CD1c-positive myeloid dendritic cell (primary cell): ENCODE data around the gene MAST4.

Experiments
- DNase-seq: peaks from one replicate; pipeline ENCODE4 v3.0.0-alpha.2; 2016; ENCODE audit errors: extremely low spot score

Gene MAST4

DNA sequence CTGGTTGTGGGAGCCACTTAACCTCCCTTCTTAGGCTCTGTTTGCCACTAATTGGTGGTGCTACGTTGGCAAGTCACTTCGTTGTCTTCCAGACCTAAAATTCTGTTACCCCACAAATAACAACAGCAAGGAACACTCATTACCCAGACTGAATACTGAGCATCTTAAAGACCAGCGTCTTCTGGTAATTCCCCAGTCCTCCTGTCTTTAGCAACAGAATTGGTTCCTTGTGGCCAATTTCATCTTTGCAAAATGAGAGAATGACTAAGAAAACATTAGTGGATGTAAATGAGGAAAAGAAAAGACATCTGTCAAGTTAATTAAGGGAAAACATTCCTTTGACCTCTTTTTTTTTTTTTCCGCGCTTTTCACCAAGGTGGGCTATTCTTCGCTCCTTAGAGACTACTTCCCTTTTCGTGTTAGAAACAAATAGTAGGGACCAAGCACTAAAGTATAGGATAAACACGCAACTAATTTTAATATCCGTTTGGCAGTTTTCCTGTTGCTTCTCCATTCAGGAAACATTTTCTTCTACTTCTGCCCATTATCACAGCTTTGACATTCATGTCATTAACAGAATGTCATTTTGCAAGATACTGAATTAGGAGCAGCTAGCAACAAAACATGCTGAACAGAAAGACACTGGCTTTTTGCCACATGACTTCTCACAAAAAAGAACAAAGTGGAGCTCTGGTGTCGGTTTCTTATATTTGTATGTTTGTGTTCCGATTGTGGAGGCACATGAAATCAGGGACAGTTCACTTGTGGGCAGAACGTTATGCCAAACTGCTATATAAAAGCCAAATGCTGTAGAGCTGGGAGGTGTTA is 446.2 kb downstream of the MAST4 start:
- no peak for DNase-seq

- no peak for DNase-seq
These were observed 447.8 kb downstream of the MAST4 start for GRCh38 chr5:67043796-67044511.

DNA sequence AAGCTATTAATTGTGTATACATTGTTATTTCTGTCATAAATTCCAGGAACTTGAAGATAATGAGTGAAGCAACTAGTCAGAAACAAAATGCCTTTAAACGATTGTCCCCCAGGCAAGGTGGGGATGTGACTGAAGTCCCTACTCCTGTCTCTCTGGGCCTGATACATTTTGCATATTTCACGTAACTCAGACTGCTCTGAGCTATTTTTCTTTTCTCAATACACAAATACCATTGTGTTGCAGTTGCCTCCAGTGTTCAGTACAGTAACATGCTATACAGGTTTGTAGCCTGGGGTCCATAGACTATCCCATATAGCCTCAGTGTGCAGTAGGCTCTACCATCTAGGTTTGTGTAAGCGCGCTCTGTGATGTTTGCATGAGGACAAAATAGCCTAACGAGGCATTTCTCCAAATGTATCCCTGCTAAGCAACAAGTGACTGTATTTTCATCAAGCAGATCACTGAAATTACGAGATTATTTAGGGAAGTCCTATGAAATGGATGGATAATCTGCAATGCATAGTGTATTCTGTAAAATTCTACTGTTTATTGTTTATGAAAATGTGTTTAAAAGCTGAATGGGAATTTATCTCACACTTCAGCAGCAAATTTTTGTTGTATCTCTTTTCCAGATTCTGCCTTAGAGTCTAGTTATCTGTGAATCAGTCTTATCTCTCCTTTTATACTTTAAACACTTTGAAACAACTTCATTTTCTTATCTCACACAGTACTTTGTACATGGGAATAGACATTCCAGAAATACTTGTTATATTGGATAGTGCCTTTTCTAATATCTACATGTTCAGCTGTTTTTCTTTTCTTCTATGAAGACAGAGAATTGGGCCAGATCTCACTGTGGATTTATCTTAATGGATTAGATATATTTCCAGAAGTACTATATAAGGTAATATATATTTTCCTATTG is 449.9 kb downstream of the MAST4 start:
- no peak for DNase-seq

DNA sequence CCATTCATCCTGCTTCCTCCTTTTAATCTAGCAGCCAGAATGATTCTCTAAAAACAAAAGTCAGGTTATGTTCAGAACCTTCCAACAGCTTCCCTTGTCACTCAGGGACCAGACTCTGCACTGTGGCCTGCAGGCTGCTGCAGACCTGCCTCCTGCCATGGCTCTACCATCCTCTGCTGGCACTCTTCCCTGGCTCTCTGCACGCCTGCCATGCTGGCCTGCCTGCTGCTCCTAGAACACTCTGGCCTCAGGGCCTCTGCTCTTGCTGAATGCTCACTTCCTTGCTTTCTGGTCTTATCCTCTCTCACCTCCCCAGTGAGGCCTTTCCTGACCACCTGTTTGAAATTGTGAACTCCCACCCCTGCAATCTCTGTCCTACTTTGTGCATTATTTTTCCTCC is 451.0 kb downstream of the MAST4 start:
- no peak for DNase-seq

DNA sequence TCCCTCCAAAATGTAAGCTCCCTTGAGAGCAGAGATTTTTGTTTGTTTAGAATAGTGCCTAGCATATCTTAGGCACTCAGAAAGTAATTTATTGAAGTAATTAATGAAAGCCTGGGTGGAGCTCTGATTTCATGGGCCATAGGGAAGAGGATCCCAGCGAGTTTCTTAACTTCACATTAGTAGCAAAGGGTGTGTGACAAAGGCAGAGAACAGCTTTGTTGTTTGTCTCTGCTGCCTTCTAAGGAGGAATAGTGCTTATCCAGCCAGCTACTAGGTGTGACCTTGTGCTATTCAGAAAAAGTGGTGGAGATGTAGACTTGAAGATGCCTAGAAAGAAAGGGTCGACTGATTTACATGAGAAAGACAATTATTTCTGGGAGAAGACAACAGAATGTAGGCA is 451.4 kb downstream of the MAST4 start:
- no peak for DNase-seq

DNA sequence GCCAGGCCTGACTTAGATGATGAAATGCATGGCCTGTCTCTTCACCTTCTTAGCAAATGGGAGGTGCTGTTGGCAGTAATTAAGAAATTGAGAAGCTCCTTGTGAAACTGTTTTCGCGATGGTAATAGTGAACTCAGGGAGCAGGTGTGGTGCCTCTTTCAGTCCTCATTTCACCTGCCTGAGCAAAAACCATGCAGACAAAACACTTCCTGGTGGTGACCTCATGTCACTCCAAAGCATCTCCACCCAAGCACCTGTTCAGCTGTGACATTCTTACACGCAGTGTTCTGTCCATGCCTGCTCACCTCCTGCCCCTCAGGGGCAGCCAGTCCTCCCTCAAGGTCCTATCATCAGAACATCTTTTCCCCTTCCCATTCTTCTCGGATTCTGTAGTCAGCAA is 453.9 kb downstream of the MAST4 start:
- no peak for DNase-seq

GRCh38 chr5:67050635-67051034 is 454.4 kb downstream of the MAST4 start:
- no peak for DNase-seq

DNA sequence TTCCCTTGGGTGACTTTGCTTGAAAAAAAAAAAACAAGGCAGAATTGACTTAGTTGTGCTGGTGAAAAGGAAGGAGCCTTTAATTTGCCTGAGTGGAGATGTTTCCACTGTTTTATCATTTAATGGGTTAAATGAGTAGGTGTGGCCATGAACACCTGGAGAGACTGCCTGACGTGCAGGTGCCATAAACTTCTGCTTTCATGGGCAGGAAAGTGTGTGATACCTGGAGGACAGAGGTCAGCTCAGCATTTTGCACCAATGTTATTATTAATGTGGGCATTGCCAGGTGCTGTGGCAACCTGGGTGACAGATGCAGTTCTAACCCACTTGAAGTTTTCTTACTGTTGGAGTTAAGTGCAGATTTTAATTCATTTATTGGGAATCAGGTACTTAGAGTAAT is 455.0 kb downstream of the MAST4 start:
- DNase-seq = no peak

GRCh38 chr5:67052034-67052433 is 455.8 kb downstream of the MAST4 start:
- no peak for DNase-seq

GRCh38 chr5:67053229-67053628 is 457.0 kb downstream of the MAST4 start:
- no peak for DNase-seq

DNA sequence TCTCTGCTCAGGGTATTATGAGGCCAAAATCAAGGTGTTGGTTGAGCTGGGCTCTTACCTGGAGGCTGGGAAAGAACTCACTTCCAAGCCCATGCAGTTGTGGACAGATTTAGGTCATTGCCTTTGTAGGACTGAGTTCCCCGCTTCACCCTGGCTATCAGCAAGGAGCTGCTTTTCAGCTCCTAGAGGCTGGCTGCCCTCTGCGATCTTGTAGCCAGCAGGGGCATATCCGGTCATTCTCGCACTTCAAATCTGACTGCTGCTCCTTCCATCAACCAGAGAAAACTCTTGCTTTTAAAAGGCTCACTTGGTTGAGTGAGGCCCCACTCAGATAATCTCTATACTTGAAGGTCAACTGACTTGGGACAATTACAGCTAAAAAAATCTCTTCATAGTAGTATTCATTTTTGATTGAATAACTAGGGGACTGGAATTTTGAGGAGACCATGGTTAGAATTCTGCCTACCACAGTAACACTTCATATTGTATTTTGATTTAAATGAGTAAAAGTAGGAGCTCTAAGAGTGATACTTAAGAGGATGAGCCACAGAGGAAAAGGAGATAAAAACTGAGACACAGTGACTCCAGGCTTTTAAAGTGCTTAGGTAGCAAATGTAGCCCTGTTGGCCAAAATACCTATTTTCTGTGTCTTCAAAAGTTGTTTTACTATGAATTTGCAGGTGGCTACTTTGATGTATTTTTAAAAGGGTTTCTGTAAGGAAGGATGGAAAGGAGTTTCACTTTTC is 463.0 kb downstream of the MAST4 start:
- DNase-seq = no peak

DNA sequence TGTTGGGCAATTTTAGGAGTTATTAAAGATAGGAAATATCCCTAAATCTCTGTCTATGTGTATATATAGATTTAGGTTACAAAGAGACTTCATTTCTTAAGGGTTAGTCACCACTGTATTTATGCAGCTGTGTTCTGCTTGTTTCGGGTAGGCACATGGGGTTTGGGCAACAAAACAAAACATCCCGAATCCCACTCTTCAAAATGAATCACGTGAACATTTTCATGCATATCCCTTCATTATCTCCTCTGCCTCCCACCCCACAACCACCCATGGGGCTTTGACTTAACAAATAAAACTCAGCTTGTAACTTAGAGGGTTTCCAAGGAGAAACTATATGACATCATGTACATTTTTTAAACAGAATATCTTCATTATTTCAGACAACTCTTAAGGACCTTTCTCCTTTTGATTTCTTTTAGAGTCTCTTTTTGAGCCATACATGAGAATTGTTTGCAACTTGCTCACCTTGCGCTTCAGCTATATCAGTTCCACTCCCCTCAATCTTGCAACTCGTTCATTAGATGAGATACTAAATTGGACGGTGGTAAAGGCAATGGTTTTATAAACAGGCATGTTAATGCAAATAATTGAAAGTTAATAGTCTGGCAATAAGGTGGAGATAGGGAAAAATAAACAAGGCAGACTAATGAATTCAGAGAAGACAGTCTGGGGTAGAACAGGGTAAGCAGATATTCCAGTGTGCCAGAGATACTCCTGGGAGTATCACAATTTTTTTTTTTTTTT is 463.7 kb downstream of the MAST4 start:
- no peak for DNase-seq

GRCh38 chr5:67061511-67061910 is 465.3 kb downstream of the MAST4 start:
- DNase-seq = no peak

DNA sequence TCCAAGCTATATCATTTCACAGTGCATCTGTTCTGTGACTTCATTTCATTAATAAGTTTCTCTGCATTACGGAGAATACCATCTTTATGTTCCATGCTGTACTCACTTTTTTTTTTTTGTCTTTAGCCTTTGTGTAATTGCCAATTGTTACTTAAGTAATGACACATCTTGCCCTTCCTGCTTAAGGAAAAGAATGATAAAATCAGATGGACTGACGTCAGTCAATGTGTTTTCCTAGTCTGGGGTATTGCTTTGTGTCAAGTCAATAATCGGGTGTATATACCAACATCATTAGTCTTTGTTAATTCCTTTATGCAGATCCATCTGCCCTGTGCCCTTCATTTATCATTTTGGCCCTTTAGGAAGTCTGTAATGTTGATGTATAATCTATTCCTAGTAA is 466.9 kb downstream of the MAST4 start:
- no peak for DNase-seq

DNA sequence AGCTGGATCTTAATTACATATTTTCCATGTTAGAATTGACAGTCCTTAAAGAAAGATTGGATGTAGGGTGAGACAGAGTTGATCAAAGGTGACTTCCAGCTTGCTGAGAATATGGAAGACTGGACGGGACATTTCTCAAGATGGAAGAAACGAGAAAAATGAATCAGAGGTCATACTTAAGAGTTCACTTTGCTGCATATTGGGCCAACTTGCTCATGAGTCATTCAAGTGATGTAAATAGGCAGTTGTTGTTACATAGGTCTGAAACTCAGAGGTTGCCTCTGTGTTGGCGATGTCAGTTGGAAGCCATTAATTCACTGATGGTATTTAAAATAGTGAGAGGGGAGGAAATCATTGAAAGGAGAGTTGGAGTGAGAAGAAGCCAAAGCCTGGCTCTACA is 467.6 kb downstream of the MAST4 start:
- DNase-seq = no peak

- no peak for DNase-seq
These were observed 469.0 kb downstream of the MAST4 start for GRCh38 chr5:67065237-67065636.

- no peak for DNase-seq
These were observed 469.5 kb downstream of the MAST4 start for GRCh38 chr5:67065696-67066095.

DNA sequence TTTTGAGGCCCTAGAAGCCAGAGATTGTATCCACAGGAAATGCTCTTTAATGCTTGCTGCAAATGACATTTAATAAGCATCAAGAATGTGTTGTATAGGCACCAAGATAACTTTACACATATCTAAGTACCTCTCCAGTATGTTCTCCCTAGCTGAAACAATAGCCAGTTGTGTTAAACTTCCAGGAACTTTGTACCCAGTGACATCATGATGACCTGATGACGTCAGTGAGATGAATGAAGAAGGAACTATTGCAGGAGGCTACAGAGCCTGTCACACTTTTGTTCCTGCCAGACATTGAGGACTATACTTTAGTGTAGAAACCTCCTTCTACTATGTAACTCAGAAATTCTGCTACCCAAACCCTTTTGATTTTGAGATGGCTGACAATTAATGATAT is 470.6 kb downstream of the MAST4 start:
- DNase-seq = no peak

GRCh38 chr5:67073045-67073680 is 477.0 kb downstream of the MAST4 start:
- no peak for DNase-seq

DNA sequence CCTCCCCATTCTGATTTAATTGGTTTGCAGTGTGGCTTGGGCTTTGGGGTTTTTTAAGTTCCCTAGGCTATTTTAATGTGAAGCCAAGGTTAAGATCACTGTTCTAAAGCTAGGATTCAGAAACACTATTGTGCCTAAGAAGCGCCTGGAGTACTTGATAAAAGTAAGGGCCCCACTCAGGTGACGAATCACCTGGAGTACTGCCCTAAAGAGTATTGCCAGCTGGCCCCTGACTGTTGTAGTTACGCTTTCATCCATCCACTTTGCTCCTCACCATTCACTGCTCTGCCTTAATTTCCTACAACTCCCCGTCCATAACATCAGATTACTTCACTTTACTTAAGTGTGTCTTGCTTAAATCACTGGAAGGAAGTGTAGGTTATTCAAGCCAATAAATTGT is 481.1 kb downstream of the MAST4 start:
- DNase-seq = no peak
